ENCODE results near the gene EXOC8.

EXOC8 gene

GRCh38 chr1:231337472-231338269 is at the start of gene EXOC8:
TSS of gene EXOC8 (minus strand) at chr1:231337852. CDS start at chr1:231337745, 107 bp downstream.
- DNase-seq (ENCODE audit: low read depth in 2 of 2), result peak; percentile 90 to 95

DNA sequence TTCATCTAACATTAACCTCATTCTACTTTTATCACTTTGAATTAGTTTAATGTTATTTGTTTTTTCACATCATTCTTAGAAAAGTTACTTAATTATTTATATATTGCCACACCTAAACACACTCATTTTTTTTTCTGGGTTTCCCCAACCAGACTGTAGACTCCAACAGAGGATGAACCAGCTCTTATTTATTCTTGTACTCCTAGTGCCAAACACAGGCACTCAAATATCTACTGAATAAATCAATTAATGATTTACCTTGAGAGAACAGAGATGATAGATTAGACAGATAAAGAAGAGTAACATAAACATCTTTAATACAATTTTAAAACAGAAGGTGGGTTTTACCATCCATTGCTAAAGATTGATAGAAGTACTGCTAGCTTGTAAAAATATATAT is 48.8 kb upstream of the EXOC8 start:
- DNase-seq (ENCODE audit: low read depth in 2 of 2), result no peak

- no peak for DNase-seq (ENCODE audit: low read depth in 2 of 2)
These were observed 47.7 kb upstream of the EXOC8 start for GRCh38 chr1:231385416-231385748.

GRCh38 chr1:231384696-231385415 is 47.2 kb upstream of the EXOC8 start:
- DNase-seq (ENCODE audit: low read depth in 2 of 2), result no peak

GRCh38 chr1:231383159-231383860 is 45.7 kb upstream of the EXOC8 start:
- DNase-seq (ENCODE audit: low read depth in 2 of 2), result no peak

GRCh38 chr1:231382426-231382825 is 44.8 kb upstream of the EXOC8 start:
- DNase-seq (ENCODE audit: low read depth in 2 of 2), result no peak

DNA sequence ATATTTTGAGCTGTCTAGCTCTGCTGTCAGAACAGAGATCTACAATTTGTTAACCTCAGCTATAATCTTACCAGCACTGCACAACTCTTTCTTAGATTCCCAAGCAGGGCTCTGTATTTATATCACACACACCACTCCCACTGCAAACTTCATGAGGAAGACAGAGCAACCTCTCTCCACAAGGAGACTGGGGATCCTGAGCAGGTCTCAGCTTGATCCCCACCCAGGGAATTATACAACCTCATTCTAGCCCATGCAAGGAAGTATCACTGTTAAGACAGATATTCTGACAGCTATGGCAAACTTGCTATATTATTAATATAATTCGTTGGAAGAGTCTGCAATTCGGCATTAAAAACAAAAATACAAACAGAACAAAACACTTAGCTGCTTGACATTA is 44.1 kb upstream of the EXOC8 start:
- no peak for DNase-seq (ENCODE audit: low read depth in 2 of 2)

DNA sequence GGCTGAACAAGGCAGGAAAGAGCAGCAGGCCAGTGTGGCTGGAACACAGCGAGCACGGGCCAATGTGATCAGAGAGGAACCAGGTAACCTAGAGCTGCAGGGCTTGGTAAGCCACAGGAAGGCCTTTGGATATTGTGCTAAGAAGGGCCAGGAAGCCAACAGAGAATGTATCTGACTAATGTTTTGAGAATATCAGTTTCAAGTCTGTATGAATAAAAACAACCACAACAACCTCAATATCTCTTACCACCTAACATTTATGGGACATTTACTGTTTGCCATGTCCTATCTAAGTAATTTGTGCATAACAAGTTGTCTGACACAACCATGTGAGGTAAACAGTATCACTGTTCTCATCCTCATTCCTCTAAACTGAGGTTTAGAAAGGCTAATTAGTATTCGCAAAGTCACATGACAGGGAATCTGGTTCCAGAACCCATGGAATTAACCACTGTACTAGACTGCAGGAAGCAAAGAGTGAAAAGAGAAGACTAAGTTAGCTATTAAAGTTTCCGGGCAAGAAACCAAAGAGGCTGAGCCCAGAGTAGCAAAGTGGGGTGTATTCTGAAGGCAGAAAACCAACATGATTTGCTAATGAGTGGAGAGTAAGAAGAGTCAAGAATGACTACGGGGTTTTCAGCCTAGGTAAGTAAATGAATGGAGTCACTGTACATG is 39.4 kb upstream of the EXOC8 start:
- DNase-seq (ENCODE audit: low read depth in 2 of 2), result no peak

GRCh38 chr1:231376101-231376500 is 38.4 kb upstream of the EXOC8 start:
- DNase-seq (ENCODE audit: low read depth in 2 of 2), result no peak

GRCh38 chr1:231374394-231374793 is 36.7 kb upstream of the EXOC8 start:
- DNase-seq (ENCODE audit: low read depth in 2 of 2), result no peak

DNA sequence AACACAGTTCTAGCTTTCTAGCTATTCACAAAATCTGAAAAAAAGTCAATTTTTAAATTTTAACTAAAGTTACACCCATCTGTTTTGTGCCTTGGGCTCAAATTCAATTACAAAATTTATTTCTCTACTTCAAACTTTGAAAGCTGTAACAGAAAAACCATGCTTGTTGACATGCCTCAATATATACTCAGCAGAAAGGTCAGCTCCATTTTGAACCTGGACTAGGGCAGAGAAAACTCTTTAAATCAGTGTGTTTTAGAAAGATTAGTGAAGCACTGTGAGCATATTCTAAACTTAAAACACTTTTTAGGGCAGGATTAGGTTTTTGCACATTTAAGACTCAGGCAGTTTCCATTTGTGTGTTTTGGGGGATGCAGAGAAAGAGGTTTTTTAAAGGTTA is 34.8 kb upstream of the EXOC8 start:
- no peak for DNase-seq (ENCODE audit: low read depth in 2 of 2)

GRCh38 chr1:231369282-231369681 is 31.6 kb upstream of the EXOC8 start:
- no peak for DNase-seq (ENCODE audit: low read depth in 2 of 2)

DNA sequence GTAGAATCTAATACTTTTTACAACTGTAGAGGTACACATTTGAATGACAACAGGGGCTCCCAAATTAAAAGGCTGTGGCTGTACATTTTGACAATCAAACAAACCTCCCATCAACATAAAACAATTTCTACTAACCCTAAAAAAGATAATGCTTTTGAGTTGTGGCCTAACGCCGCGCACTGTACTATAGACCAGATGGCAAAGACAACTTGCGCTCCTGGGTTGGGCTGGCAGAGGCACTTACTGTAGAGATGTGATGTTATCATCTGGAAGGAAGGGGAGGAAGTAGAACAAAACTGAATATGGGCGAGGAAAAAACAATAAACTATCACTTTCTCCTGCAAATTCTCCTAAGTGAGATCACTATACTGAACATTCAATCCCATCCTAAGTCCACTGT is 26.5 kb upstream of the EXOC8 start:
- no peak for DNase-seq (ENCODE audit: low read depth in 2 of 2)

DNA sequence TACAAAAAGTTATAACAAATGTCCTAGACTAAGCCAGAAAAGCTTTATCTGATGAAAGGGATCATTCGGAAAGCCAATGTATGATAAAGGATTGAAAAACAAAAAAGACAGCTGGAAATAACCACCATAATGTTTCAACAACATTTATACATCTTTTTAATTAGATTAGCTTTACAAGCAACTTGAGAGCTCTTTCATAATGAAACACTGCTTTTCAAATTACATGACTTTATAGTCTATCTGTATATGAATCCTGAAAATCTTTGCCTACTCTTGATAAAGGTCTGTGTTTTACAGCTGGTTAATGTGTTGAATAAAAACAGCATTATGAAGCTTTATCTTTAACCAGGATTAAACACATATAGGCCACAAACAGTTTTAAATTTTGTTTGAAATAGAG is 26.0 kb upstream of the EXOC8 start:
- DNase-seq (ENCODE audit: low read depth in 2 of 2), result no peak

DNA sequence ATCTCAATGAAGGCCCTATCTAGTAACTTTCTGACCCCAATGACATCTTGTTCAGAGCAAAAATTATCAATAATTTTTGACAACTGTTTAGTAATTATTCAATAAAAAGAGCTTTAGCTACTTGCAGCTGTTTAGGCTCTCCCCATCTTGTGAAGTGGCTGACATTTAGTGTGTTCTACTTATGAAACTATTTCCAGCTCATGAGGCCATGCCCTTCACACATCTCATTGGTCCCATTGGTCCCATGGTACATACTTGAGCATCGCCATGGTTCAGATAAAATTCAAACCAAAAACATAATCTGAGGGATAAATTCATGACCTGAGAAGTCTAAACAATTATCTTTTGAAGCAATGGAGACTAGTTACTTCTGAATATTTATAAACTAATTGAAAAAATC is 24.7 kb upstream of the EXOC8 start:
- DNase-seq (ENCODE audit: low read depth in 2 of 2), result no peak

- no peak for DNase-seq (ENCODE audit: low read depth in 2 of 2)
These were observed 21.5 kb upstream of the EXOC8 start for GRCh38 chr1:231359113-231359512.

- no peak for DNase-seq (ENCODE audit: low read depth in 2 of 2)
These were observed 20.2 kb upstream of the EXOC8 start for GRCh38 chr1:231357831-231358354.

DNA sequence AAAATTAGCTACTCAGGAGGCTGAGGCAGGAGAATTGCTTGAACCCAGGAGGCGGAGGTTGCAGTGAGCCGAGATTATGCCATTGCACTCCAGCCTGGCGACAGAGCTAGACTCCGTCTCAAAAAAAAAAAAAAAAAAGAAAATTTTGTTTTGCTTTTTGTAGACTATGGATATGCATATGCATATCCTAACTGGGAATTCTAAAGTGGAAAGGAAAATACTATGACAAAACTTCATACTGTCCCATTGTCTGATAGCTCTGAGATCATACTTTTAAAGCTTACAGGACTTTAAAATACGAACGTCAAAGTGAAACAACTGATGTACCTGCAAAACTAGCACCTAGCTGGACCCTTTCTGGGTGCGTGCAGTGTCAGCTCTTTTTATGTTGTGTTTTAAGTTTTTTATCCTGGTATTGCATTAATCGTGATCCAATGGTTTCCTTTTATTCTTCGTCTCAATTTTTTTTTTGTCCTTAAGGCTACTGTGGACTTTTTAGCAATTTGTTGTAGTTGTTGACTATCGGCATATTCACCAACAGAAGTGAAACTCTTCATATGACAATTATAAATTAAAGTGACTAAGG is 19.6 kb upstream of the EXOC8 start:
- no peak for DNase-seq (ENCODE audit: low read depth in 2 of 2)

GRCh38 chr1:231355171-231355570 is 17.5 kb upstream of the EXOC8 start:
- no peak for DNase-seq (ENCODE audit: low read depth in 2 of 2)

GRCh38 chr1:231354330-231355020 is 16.8 kb upstream of the EXOC8 start:
- DNase-seq (ENCODE audit: low read depth in 2 of 2), result no peak

DNA sequence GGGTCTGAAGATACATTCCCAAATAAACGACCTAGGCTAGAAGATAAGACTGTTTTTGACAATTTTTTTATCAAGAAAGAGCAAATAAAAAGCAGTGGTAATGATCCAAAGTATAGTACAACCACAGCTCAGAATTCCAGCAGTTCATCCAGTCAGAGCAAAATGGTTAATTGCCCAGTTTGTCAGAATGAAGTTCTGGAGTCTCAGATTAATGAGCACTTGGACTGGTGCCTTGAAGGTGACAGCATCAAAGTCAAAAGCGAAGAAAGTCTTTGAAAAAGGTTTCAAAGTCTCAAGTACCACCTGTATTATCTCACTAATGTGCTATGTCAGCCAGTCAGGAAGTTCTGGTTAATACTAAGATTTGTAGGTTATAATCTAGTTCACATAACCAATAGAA is 15.4 kb upstream of the EXOC8 start:
- DNase-seq (ENCODE audit: low read depth in 2 of 2), result no peak
